ENCODE measurements around the gene RGSL1. TPM values are rescaled to one million over a fixed set of nuclear protein-coding genes. Genes with fewer than 3 reads are reported as not detected.

RGSL1 gene
- total RNA-seq, 1 donor from 2014 or later: not detected

DNA sequence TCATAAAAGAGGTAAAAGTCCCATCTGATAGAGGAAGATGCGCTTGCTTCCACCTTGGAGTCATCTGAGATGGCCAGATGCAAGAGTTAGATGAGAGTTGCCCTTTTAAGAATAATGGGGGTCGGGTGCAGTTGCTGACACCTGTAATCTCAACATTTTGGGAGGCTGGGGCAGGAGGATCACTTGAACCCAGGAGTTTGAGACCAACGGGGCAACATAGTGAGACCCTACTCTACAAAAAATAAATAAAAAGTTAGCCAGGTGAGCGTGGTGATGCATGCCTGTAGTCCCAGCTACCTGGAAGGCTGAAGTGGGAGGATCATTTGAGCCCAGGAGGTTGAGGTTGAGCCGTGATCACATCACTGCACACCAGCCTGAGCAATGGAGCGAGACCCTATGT, 36.0 kb upstream of the RGSL1 start:
- Mint-ChIP-seq H3K4me1 (ENCODE audit: low read depth, unreplicated experiment) (no peaks in the 10 kb centered on the region), H3K27ac (ENCODE audit: unreplicated experiment) (no peak overlapping the region), H3K27me3 (ENCODE audit: unreplicated experiment) (no peaks in the 10 kb centered on the region), H3K4me3 (ENCODE audit: unreplicated experiment) (no peak overlapping the region), H3K9me3 (ENCODE audit: unreplicated experiment) (no peaks in the 10 kb centered on the region), H3K36me3 (ENCODE audit: unreplicated experiment) (no peaks in the 10 kb centered on the region)
- DNase-seq: no peak
- TF ChIP-seq, protein P1, sequence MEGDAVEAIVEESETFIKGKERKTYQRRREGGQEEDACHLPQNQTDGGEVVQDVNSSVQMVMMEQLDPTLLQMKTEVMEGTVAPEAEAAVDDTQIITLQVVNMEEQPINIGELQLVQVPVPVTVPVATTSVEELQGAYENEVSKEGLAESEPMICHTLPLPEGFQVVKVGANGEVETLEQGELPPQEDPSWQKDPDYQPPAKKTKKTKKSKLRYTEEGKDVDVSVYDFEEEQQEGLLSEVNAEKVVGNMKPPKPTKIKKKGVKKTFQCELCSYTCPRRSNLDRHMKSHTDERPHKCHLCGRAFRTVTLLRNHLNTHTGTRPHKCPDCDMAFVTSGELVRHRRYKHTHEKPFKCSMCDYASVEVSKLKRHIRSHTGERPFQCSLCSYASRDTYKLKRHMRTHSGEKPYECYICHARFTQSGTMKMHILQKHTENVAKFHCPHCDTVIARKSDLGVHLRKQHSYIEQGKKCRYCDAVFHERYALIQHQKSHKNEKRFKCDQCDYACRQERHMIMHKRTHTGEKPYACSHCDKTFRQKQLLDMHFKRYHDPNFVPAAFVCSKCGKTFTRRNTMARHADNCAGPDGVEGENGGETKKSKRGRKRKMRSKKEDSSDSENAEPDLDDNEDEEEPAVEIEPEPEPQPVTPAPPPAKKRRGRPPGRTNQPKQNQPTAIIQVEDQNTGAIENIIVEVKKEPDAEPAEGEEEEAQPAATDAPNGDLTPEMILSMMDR (IDR thresholded peaks at IDR 0.05; ENCODE audit: partially characterized antibody, unreplicated experiment): no peak

DNA sequence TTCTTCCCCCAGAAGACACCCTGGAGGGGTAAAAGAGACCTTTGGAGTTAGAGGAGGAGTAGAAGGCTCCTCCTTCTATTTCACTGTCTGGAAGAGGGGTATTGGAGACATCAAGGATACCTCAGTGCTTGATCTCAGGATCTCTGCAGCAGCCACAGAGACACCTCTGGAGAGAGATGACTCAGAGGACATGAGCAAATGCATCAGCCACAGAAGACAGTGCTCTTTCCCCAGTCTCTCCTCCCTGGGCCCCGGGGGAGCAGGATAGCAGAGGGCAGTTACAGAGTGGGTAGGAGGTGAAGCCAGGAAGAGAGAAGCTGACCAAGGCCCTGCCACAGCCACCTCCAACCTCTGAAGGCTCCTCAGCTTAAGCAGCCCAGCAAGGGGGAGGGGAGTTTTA, 34.2 kb upstream of the RGSL1 start:
- H3K36me3 Mint-ChIP-seq (ENCODE audit: unreplicated experiment): no peaks in the 10 kb centered on the region
- H3K27ac Mint-ChIP-seq (ENCODE audit: unreplicated experiment): no peak overlapping the region
- no peaks in the 10 kb centered on the region for H3K9me3 Mint-ChIP-seq (ENCODE audit: unreplicated experiment)
- no peak for DNase-seq
- no peak overlapping the region for H3K4me3 Mint-ChIP-seq (ENCODE audit: unreplicated experiment)
- no peaks in the 10 kb centered on the region for H3K4me1 Mint-ChIP-seq (ENCODE audit: low read depth, unreplicated experiment)
- TF ChIP-seq, protein P1 (IDR thresholded peaks at IDR 0.05; ENCODE audit: partially characterized antibody, unreplicated experiment): no peak
- H3K27me3 Mint-ChIP-seq (ENCODE audit: unreplicated experiment): no peaks in the 10 kb centered on the region

DNA sequence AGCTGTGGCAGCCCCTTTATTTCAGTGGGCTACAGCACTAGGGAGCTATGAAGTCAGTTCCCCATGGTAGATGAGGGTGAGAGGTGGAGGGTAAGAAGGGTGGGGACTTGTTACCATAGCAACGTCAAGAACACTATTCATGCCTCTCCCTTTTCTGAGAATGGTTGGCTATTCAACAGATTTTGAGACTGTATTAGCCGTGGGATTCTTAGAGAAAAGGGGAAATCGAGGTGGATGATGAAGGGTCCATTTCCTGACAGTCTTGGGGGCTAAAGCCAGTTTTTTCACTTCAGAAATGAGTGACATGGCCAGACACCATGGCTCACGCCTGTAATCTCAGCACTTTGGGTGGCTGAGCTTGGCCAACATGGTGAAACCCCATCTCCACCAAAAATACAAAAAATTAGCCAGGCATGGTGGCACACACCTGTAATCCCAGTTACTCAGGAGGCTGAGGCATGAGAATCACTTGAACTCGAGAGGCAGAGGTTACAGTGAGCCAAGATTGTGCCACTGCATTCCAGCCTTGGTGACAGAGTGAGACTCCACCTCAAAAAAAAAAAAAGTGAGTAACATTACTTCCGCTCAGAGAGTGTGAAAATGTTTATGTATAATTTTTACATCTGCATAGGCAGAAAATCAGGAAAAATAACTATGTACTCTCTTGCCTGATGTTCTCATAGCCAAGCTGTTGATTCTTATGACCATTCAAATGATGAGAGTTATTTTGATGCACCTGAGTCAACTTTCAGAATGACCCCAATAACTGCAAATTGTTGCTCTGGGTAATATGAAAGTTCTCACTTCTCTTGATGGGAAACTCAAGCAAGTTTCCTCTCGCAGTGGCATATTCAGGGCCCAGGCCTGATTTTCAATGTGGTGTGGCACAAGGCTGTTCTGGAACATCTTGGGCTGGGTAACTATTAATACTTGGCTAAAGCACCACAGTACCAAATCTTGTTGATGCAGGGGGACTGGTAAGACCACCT, 23.2 kb upstream of the RGSL1 start:
- H3K27me3 Mint-ChIP-seq (ENCODE audit: unreplicated experiment): no peaks in the 10 kb centered on the region
- no peaks in the 10 kb centered on the region for H3K4me1 Mint-ChIP-seq (ENCODE audit: low read depth, unreplicated experiment)
- TF ChIP-seq, protein P1 (IDR thresholded peaks at IDR 0.05; ENCODE audit: partially characterized antibody, unreplicated experiment): no peak
- DNase-seq: no peak
- H3K9me3 Mint-ChIP-seq (ENCODE audit: unreplicated experiment): no peaks in the 10 kb centered on the region
- no peak overlapping the region for H3K27ac Mint-ChIP-seq (ENCODE audit: unreplicated experiment)
- no peak overlapping the region for H3K4me3 Mint-ChIP-seq (ENCODE audit: unreplicated experiment)
- peaks cover 4% of the 10 kb centered on the region for H3K36me3 Mint-ChIP-seq (ENCODE audit: unreplicated experiment)

DNA sequence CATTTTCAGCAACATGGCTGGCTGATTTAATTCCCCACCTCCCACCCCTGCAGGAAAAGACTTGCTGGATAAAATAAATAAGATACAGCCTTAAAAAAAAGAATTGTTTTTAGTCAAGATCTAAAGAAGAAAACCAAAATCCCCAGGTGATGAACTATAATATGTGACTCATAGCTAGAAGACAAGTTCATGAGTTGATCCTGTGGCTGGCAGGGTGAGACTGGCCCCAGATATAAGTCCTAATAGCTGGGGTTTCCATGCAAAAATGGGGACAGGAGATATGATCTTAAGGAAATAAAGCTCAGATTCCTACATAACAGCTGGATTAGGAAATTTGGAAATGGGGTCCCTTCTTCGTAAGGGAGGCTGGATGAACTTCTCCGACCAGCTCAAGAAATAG, 21.9 kb upstream of the RGSL1 start:
- peaks cover 4% of the 10 kb centered on the region for H3K36me3 Mint-ChIP-seq (ENCODE audit: unreplicated experiment)
- H3K9me3 Mint-ChIP-seq (ENCODE audit: unreplicated experiment): peaks cover 2% of the 10 kb centered on the region
- no peaks in the 10 kb centered on the region for H3K27me3 Mint-ChIP-seq (ENCODE audit: unreplicated experiment)
- no peak overlapping the region for H3K4me3 Mint-ChIP-seq (ENCODE audit: unreplicated experiment)
- TF ChIP-seq, protein P1 (IDR thresholded peaks at IDR 0.05; ENCODE audit: partially characterized antibody, unreplicated experiment): no peak
- no peak for DNase-seq
- H3K27ac Mint-ChIP-seq (ENCODE audit: unreplicated experiment): no peak overlapping the region
- no peaks in the 10 kb centered on the region for H3K4me1 Mint-ChIP-seq (ENCODE audit: low read depth, unreplicated experiment)
